ENCODE measurements around the gene RPS15.
A peak's percentile ranks its signal among the peaks of the same experiment; 100 is the strongest.

The RPS15 gene

GRCh38 chr19:1455002-1455335 lies 16.8 kb downstream of the RPS15 start:
- DNase-seq (ENCODE audit: low read depth), result peak; percentile 11
- TF ChIP-seq, protein P1, sequence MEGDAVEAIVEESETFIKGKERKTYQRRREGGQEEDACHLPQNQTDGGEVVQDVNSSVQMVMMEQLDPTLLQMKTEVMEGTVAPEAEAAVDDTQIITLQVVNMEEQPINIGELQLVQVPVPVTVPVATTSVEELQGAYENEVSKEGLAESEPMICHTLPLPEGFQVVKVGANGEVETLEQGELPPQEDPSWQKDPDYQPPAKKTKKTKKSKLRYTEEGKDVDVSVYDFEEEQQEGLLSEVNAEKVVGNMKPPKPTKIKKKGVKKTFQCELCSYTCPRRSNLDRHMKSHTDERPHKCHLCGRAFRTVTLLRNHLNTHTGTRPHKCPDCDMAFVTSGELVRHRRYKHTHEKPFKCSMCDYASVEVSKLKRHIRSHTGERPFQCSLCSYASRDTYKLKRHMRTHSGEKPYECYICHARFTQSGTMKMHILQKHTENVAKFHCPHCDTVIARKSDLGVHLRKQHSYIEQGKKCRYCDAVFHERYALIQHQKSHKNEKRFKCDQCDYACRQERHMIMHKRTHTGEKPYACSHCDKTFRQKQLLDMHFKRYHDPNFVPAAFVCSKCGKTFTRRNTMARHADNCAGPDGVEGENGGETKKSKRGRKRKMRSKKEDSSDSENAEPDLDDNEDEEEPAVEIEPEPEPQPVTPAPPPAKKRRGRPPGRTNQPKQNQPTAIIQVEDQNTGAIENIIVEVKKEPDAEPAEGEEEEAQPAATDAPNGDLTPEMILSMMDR (IDR thresholded peaks at IDR 0.05; ENCODE audit: control insufficient read depth, extremely low read depth, insufficient read depth), result no peak
- peak overlapping the region; percentile 52 for H3K4me3 ChIP-seq (ENCODE audit: low read depth, low read length)

DNA sequence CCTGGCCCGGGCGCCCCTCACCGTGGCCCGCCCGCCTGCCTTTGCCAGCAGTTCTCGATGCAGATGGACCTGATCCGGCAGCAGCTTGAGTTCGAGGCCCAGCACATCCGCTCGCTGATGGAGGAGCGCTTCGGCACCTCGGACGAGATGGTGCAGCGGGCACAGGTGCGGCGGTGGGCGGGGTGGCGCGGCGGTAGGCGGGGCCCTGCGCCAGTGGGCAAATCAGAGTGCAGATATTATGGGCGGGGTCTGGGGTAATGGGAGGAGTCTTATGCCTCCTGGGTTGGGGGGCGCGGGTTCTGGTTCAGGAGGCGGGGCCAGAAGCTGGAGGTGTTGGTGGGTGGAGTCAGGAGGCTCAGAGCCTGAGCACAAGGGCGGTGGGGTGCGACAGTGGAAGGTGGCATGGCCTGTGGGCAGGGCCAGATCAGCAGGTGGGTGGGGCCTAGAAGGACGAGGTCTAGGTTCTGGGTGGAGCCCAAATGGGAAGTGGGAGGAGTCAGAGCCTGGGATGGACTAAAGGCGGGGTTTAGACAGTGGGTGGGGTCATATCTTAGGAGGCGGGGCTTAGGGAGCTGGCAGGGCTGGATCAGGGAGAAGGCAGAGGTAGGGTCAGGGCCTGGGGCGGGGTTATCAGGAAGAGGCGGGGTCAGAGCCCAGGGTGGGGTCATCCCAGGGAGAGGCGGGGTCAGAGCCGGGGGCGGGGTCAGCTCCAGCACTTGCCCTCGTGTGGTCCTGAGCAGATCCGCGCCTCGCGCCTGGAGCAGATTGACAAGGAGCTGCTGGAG lies 17.3 kb downstream of the RPS15 start:
- peak; percentile 93 for DNase-seq (ENCODE audit: low read depth)
- peak overlapping the region; percentile 52 for H3K4me3 ChIP-seq (ENCODE audit: low read depth, low read length)
- TF ChIP-seq, protein P1 (IDR thresholded peaks at IDR 0.05; ENCODE audit: control insufficient read depth, extremely low read depth, insufficient read depth), result no peak

- TF ChIP-seq, protein P1 (IDR thresholded peaks at IDR 0.05; ENCODE audit: control insufficient read depth, extremely low read depth, insufficient read depth), result no peak
- no peak for DNase-seq (ENCODE audit: low read depth)
- H3K4me3 ChIP-seq (ENCODE audit: low read depth, low read length), result peak overlapping the region; percentile 27
Observed at GRCh38 chr19:1456121-1456900, 18.1 kb downstream of the RPS15 start.

DNA sequence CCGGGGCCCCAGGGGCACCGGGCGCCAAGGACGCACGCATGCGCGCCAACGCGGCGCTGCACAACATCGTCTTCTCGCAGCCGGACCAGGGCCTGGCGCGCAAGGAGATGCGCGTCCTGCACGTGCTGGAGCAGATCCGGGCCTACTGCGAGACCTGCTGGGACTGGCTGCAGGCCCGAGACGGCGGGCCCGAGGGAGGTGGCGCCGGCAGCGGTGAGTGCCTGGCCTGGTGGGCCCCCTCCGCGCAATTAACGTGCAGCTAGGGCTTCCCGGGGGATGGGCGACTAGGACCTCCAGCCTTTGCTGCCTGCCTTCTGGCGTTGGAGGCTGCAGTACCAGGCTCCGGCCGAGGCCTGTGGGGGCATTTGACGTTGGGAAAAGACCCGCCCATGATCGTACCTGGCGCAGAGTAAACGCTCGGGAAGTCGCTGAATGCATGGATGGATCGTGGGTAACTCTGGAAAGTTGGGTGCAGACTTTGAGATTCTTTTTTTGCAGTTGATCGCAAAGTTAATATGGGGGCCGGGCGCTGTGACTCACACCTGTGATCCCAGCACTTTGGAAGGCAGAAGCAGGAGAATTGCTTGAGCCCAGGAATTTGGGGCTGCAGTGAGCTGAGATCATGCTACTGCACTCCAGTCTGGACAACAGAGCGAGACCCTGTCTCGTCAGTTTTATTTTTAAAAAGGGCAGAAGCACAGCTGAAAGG lies 19.0 kb downstream of the RPS15 start:
- TF ChIP-seq, protein P1 (IDR thresholded peaks at IDR 0.05; ENCODE audit: control insufficient read depth, extremely low read depth, insufficient read depth), result no peak
- DNase-seq (ENCODE audit: low read depth), result no peak
- H3K4me3 ChIP-seq (ENCODE audit: low read depth, low read length), result no peak overlapping the region

GRCh38 chr19:1457892-1458291 lies 19.7 kb downstream of the RPS15 start:
- TF ChIP-seq, protein P1 (IDR thresholded peaks at IDR 0.05; ENCODE audit: control insufficient read depth, extremely low read depth, insufficient read depth), result no peak
- no peak overlapping the region for H3K4me3 ChIP-seq (ENCODE audit: low read depth, low read length)
- no peak for DNase-seq (ENCODE audit: low read depth)

- no peak overlapping the region for H3K4me3 ChIP-seq (ENCODE audit: low read depth, low read length)
- TF ChIP-seq, protein P1 (IDR thresholded peaks at IDR 0.05; ENCODE audit: control insufficient read depth, extremely low read depth, insufficient read depth), result no peak
- DNase-seq (ENCODE audit: low read depth), result no peak
Observed at GRCh38 chr19:1459479-1459878, 21.3 kb downstream of the RPS15 start.
